ENCODE results near the gene ACBD7.

DNA sequence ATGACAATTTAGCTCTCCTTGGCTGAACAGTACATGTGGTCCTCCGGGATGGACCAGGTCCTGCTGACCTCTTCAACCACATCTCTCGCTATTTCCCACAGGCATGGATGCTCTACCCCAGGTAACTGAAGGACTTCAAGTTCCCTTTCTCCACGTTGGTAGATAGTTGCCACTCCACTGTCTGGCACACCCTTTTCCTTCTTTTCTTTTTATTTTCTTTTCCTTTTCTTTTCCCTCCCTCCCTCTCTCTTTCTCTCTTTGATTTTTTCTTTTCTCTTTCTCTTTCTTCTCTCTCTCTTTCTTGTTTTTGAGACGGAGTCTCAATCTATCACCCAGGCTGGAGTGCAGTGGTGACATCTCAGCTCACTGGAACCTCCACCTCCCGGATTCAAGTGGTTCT lies 2.8 kb upstream of the ACBD7 start:
- no peak for TF ChIP-seq CTCF (IDR thresholded peaks at IDR 0.05)
- no peak for TF ChIP-seq POLR2A (IDR thresholded peaks at IDR 0.05)
